GM12878 (cell line): ENCODE data around the gene IMPACT. TPM values are rescaled to one million over a fixed set of nuclear protein-coding genes. Genes with fewer than 3 reads are reported as not detected.

Experiments used
- ATAC-seq: fragments of 200-7000 bp; cut with Tn5 transposase; 3 replicates; pipeline ENCODE4 v1.9.1; 2020; ENCODE audit warnings: mild to moderate bottlenecking, moderate library complexity
- BruUV-seq: library from RNA; stranded (reverse); fragments of 400-500 nt; replicated peaks from 2 replicates; lab custom pipeline; 2021; lab: Mats Ljungman, UMichigan
- CTCF ChIA-PET: fragments of 300-600 bp; sonication (Branson Sonifier 250); formaldehyde crosslinking; extraction: SDS; loops from one replicate; lab custom pipeline; 2021; ENCODE audit warnings: inconsistent platforms; lab: Yijun Ruan, JAX
- POLR2A ChIA-PET: fragments of 350-600 bp; formaldehyde crosslinking; extraction: SDS; loops from one replicate; lab custom pipeline; 2021; ENCODE audit warnings: inconsistent platforms; lab: Charles Lee
- RAD21 ChIA-PET: fragments of 300-600 bp; sonication (Branson Sonifier 250); formaldehyde crosslinking; loops from one replicate; lab custom pipeline; 2023; ENCODE audit warnings: antibody characterized with exemption; ENCODE audit not compliant: unreplicated experiment; lab: Charles Lee
- SMC1A ChIA-PET: fragments of 300-600 bp; sonication (Branson Sonifier 250); formaldehyde crosslinking; loops from one replicate; lab custom pipeline; 2023; ENCODE audit not compliant: unreplicated experiment, uncharacterized antibody; lab: Charles Lee
- DNase-seq: peaks from one replicate; pipeline ENCODE4 v3.0.0-alpha.2; 2011; ENCODE audit warnings: low read depth, low spot score
- FAIRE-seq: peaks from 3 replicates; lab custom pipeline; 2011; peaks lifted over from hg19 to GRCh38; lab: Jason Lieb, UNC
- H2AFZ ChIP-seq: 2 replicates; pipeline ENCODE4 v1.6.0; 2011; ENCODE audit warnings: low read depth, low read length, control low read depth; ENCODE audit not compliant: control insufficient read depth
- H3K27ac ChIP-seq: 2 replicates; pipeline ENCODE4 v1.5.1; 2011; ENCODE audit warnings: control low read depth; ENCODE audit not compliant: control insufficient read depth, insufficient read depth
- H3K27me3 ChIP-seq, 2 experiments: replicated peaks in 1 of 2; 2 replicates each; pipeline versions ENCODE4 v1.6.0 to v1.6.1; 2011; ENCODE audit warnings: low read length in 1 of 2; ENCODE audit not compliant: control insufficient read depth in 2 of 2, insufficient read depth in 2 of 2
- H3K36me3 ChIP-seq, 2 experiments: 2 replicates each; pipeline ENCODE4 v1.5.1; 2011; ENCODE audit warnings: low read length in 1 of 2; ENCODE audit not compliant: control insufficient read depth in 2 of 2, insufficient read depth in 2 of 2
- H3K4me1 ChIP-seq: 2 replicates; pipeline ENCODE4 v1.6.1; 2011; ENCODE audit warnings: mild to moderate bottlenecking, low read length, moderate library complexity, mixed read lengths; ENCODE audit not compliant: control insufficient read depth, insufficient read depth
- H3K4me2 ChIP-seq: 2 replicates; pipeline ENCODE4 v1.6.0; 2011; ENCODE audit warnings: control low read depth; ENCODE audit not compliant: control insufficient read depth, insufficient read depth
- H3K4me3 ChIP-seq: fragments of 200-600 bp; sonication (generic); 2 replicates; pipeline ENCODE4 v1.5.1; 2016
- H3K79me2 ChIP-seq: 2 replicates; pipeline ENCODE4 v1.6.0; 2011; ENCODE audit warnings: low read length; ENCODE audit not compliant: control insufficient read depth, insufficient read depth
- H3K9ac ChIP-seq: 2 replicates; pipeline ENCODE4 v1.8.0; 2011; ENCODE audit warnings: low read length, control low read depth, mixed read lengths; ENCODE audit not compliant: control insufficient read depth, insufficient read depth
- H3K9me3 ChIP-seq: replicated peaks from 3 replicates; pipeline ENCODE4 v1.5.1; 2011; ENCODE audit warnings: mild to moderate bottlenecking, low read length; ENCODE audit not compliant: control insufficient read depth, insufficient read depth
- H4K20me1 ChIP-seq: 2 replicates; pipeline ENCODE4 v1.6.0; 2011; ENCODE audit not compliant: control insufficient read depth, insufficient read depth
- CTCF ChIP-seq, 3 experiments: IDR thresholded peaks in 2 of 3; conservative IDR thresholded peaks in 1 of 3; 2 replicates each; pipeline ENCODE4 v1.5.1; 2011; ENCODE audit warnings: low read depth in 3 of 3, low read length in 3 of 3, mild to moderate bottlenecking in 3 of 3, control low read depth in 2 of 3, moderate library complexity in 2 of 3, inconsistent platforms in 1 of 3, mixed read lengths in 1 of 3; ENCODE audit not compliant: control insufficient read depth in 2 of 3, insufficient read depth in 1 of 3; ENCODE audit errors: extremely low read depth in 1 of 3
- E2F4 ChIP-seq: IDR thresholded peaks from 2 replicates; pipeline ENCODE4 v1.6.1; 2012; ENCODE audit warnings: low read depth, low read length, improper control_type of control experiment
- E4F1 ChIP-seq: fragments of 450-650 bp; IDR thresholded peaks from 2 replicates; pipeline ENCODE4 v1.6.1; 2018; ENCODE audit warnings: borderline replicate concordance, mild to moderate bottlenecking; ENCODE audit not compliant: partially characterized antibody
- EP300 ChIP-seq, 2 experiments: fragments of 150-350 bp in 1 of 2; IDR thresholded peaks; 2 replicates each; pipeline ENCODE4 v1.6.1; 2011 to 2012; ENCODE audit warnings: low read depth in 2 of 2, low read length in 2 of 2, borderline replicate concordance in 1 of 2, improper control_type of control experiment in 1 of 2, inconsistent platforms in 1 of 2; ENCODE audit not compliant: control insufficient read depth in 1 of 2
- HDGF ChIP-seq: fragments of 450-650 bp; IDR thresholded peaks from 2 replicates; pipeline ENCODE4 v1.6.1; 2016; ENCODE audit warnings: antibody characterized with exemption
- POU2F2 ChIP-seq: IDR thresholded peaks from 3 replicates; pipeline ENCODE4 v1.6.1; 2011; ENCODE audit warnings: low read depth, mild to moderate bottlenecking, low read length, borderline replicate concordance
- RCOR1 ChIP-seq: conservative IDR thresholded peaks from 2 replicates; pipeline ENCODE4 v1.6.1; 2012; ENCODE audit warnings: low read depth, low read length, improper control_type of control experiment
- SIN3A ChIP-seq: IDR thresholded peaks from 2 replicates; pipeline ENCODE4 v1.6.1; 2012; ENCODE audit warnings: low read depth, low read length, improper control_type of control experiment
- SMAD5 ChIP-seq: IDR thresholded peaks from 2 replicates; pipeline ENCODE4 v1.6.1; 2016; ENCODE audit warnings: antibody characterized with exemption, low read depth
- STAT3 ChIP-seq: IDR thresholded peaks from 2 replicates; pipeline ENCODE4 v1.6.1; 2011; ENCODE audit warnings: low read depth, low read length, improper control_type of control experiment
- TCF7 ChIP-seq: IDR thresholded peaks from 2 replicates; pipeline ENCODE4 v1.6.1; 2014; ENCODE audit warnings: antibody characterized with exemption, borderline replicate concordance
- ZNF207 ChIP-seq: fragments of 450-650 bp; IDR thresholded peaks from 2 replicates; pipeline ENCODE4 v1.6.1; 2014; ENCODE audit warnings: antibody characterized with exemption, mild to moderate bottlenecking, borderline replicate concordance
- ZNF384 ChIP-seq: IDR thresholded peaks from 2 replicates; pipeline ENCODE4 v1.6.1; 2012; ENCODE audit warnings: low read depth, mild to moderate bottlenecking, low read length, improper control_type of control experiment, borderline replicate concordance
- ZNF622 ChIP-seq: fragments of 450-650 bp; IDR thresholded peaks from 2 replicates; pipeline ENCODE4 v1.6.1; 2017; ENCODE audit warnings: mild to moderate bottlenecking, inconsistent platforms
- WGBS: methylation state at CpG from one replicate; pipeline ENCODE4 v1.1.6; 2016; ENCODE audit warnings: low lambda C conversion rate; ENCODE audit not compliant: insufficient replicate concordance, insufficient coverage; ENCODE audit errors: missing lambda C conversion rate; 5-methylcytosine and 5-hydroxymethylcytosine counted together
- in situ Hi-C: fragments of 300-500 bp; cut with MboI; formaldehyde crosslinking; loops from 9 replicates; pipeline ENCODE4 v1.14.3; 2018; ENCODE audit warnings: mixed read lengths
- intact Hi-C: fragments of 100-400 bp; cut with micrococcal nuclease; formaldehyde crosslinking; loops from one replicate; pipeline ENCODE4 v1.14.2; 2022; ENCODE audit not compliant: unreplicated experiment
- polyA plus RNA-seq, 11 experiments: library from polyadenylated mRNA; depleted of rRNA in 4 of 11; unstranded in 6 of 11; stranded (reverse) in 5 of 11; fragments of >200 nt; fragmentation: Nextera tagmentation in 4 of 11; fragmentation: Illumina TruSeq in 1 of 11; extraction: Ambion mirVana in 4 of 11; extraction: Trizol in 1 of 11; gene quantifications; 1 replicate in 1 of 11; 2 replicates in 10 of 11; pipeline versions ENCODE4 v1.2.1 to v1.2.3, GENCODE V29; 2011 to 2016; ENCODE audit warnings: inconsistent platforms in 2 of 11, missing spikeins in 2 of 11, low read depth in 1 of 11
- total RNA-seq, 4 experiments: library from RNA; depleted of rRNA in 3 of 4; stranded (reverse); fragments of >200 nt in 3 of 4; fragmentation: Illumina TruSeq in 1 of 4; extraction: Trizol in 1 of 4; gene quantifications; 2 replicates each; pipeline versions ENCODE4 v1.2.1 to v1.2.3, GENCODE V29; 2013 to 2021

Gene IMPACT
- total and polyA plus RNA-seq, 10 of the 15 experiments (the other 5 are each of a cell fraction or from before 2014, with no cell fraction given): 0.10 to 0.84 (median 0.53) TPM

GRCh38 chr18:24482821-24483220 is 56.4 kb downstream of the IMPACT start:
- Histone ChIP-seq H3K4me2 (no peak overlapping the region), H3K9ac (no peak overlapping the region), H3K9me3 (no peaks in the 10 kb centered on the region; the same call in 2 of the 3 replicates), H3K27me3 (peaks cover 0 to 4% of the 10 kb centered on the region in 2 experiments; a peak in 2 of 4 replicates), H2AFZ (no peak overlapping the region), H3K4me3 (no peak overlapping the region), H3K36me3 (no peaks in the 10 kb centered on the region), H3K27ac (no peak overlapping the region), H4K20me1 (no peaks in the 10 kb centered on the region), H3K4me1 (no peaks in the 10 kb centered on the region), H3K79me2 (no peaks in the 10 kb centered on the region)
- 29% methylated on average over 5 of the region's 5 CpGs for WGBS
- no peak for TF ChIP-seq ZNF622
- TF ChIP-seq RCOR1: no peak
- TF ChIP-seq HDGF: no peak
- no peak for TF ChIP-seq CTCF (IDR thresholded peaks at IDR 0.05 in 2 of 3, conservative IDR thresholded peaks at IDR 0.05 in 1 of 3; ENCODE audit: control insufficient read depth in 2 of 3, extremely low read depth in 1 of 3, insufficient read depth in 1 of 3, low read depth in 3 of 3, low read length in 3 of 3)
- TF ChIP-seq E4F1: no peak
- no peak for TF ChIP-seq EP300 (IDR thresholded peaks at IDR 0.05; ENCODE audit: borderline replicate concordance in 1 of 2, control insufficient read depth in 1 of 2, low read depth in 2 of 2, low read length in 2 of 2)
- TF ChIP-seq STAT3: no peak
- no peak for TF ChIP-seq ZNF384
- no peak for TF ChIP-seq SIN3A
- TF ChIP-seq POU2F2: no peak
- no peak for TF ChIP-seq TCF7
- no peak for TF ChIP-seq E2F4
- TF ChIP-seq SMAD5: no peak
- no peak for TF ChIP-seq ZNF207
- in situ Hi-C loops (no loop called here), intact Hi-C loops (loop anchor here (10.0 kb wide), 1 partner anchor 48 kb away; no protein-coding TSS in a partner anchor)
- ATAC-seq: no peak
- no peak for DNase-seq
- BruUV-seq: no TSS peak
- ChIA-PET RAD21 (no interaction called here), SMC1A (interaction anchor here (0.9 to 1.0 kb wide), 2 partner anchors 9 to 15 kb away, joined by 3 to 6 read pairs; no protein-coding TSS in a partner anchor), POLR2A (no interaction called here), CTCF (interaction anchor here (1.0 to 8.9 kb wide), 4 partner anchors 9 to 1350 kb away, joined by 3 to 129 read pairs (median 4); no protein-coding TSS in a partner anchor)
- FAIRE-seq: no peak
